Suprapubic skin (tissue), 4 donors: ENCODE data around the gene RAB14. TPM values are rescaled to one million over a fixed set of nuclear protein-coding genes. Genes with fewer than 3 reads are reported as not detected.
"Not testable (repeated sequence)": the region's sequence is repeated elsewhere in the genome, so short reads cannot be mapped to it uniquely, and the experiment has no call there.

Source experiments
- DNase-seq, 2 donors: peaks; one replicate each; pipeline ENCODE4 v3.0.0-alpha.2; 2019; ENCODE audit warnings: low spot score in 2 of 2
- H3K27ac ChIP-seq: fragments of 200-600 bp; sonication (generic); one replicate; pipeline ENCODE4 v1.5.1; 2019
- H3K27me3 ChIP-seq: fragments of 200-600 bp; sonication (generic); one replicate; pipeline ENCODE4 v1.5.1; 2019
- H3K36me3 ChIP-seq: fragments of 200-600 bp; sonication (generic); one replicate; pipeline ENCODE4 v1.5.1; 2019
- H3K4me1 ChIP-seq: fragments of 200-600 bp; sonication (generic); one replicate; pipeline ENCODE4 v1.5.1; 2019
- H3K4me3 ChIP-seq: fragments of 200-600 bp; sonication (generic); one replicate; pipeline ENCODE4 v1.5.1; 2019; ENCODE audit warnings: mild to moderate bottlenecking
- H3K9me3 ChIP-seq: fragments of 200-600 bp; sonication (generic); one replicate; pipeline ENCODE4 v1.5.1; 2019
- EP300 ChIP-seq: sonication (generic); formaldehyde crosslinking; IDR thresholded peaks from one replicate; pipeline ENCODE4 v1.6.1; 2017; ENCODE audit warnings: antibody characterized with exemption
- POLR2A ChIP-seq, 2 donors: fragments of 450-650 bp; IDR thresholded peaks; one replicate each; pipeline ENCODE4 v1.6.1; 2017; ENCODE audit warnings: antibody characterized with exemption in 2 of 2, mild to moderate bottlenecking in 2 of 2, moderate library complexity in 2 of 2
- POLR2AphosphoS5 ChIP-seq, 3 donors: sonication (generic); formaldehyde crosslinking; IDR thresholded peaks; one replicate each; pipeline ENCODE4 v1.6.1; 2017; ENCODE audit warnings: antibody characterized with exemption in 3 of 3
- WGBS: methylation state at CpG from one replicate; pipeline ENCODE4 v1.1.5; 2018; 5-methylcytosine and 5-hydroxymethylcytosine counted together
- total RNA-seq, 4 donors: library from RNA; depleted of rRNA; stranded (reverse); fragments of >200 nt; gene quantifications; one replicate each; pipeline ENCODE4 v1.1.0, GENCODE V29; 2016
- TF ChIP-seq, protein P1 (sequence below), 2 donors: fragments of 200-600 bp in 1 of 2; fragments of 450-650 bp in 1 of 2; sonication (generic) in 1 of 2; IDR thresholded peaks; one replicate each; pipeline ENCODE4 v1.5.1; 2016 to 2019; ENCODE audit warnings: antibody characterized with exemption in 2 of 2, mild to moderate bottlenecking in 1 of 2, moderate library complexity in 1 of 2

RAB14 gene
- total RNA-seq, 4 donors from 2014 or later, result 41.4 to 49.5 (median 45.9) TPM

DNA sequence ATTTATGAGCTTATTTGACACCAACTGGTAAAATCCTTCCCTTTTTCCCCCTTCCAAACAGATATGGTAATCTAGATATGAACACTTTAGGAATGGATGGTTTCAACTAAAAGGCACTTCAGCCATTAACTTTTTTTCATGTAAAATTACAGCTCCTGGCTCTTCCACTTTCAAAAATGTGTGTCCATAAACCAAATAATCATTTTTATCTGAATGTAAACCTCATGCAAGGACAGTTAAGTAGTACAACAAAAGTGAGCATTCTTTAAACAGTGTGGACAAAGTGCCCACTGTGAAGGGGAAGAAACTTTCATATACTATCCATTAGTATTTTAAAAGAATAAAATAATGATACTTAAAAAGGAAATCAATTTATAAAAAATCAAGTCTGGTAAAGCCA is 17.2 kb downstream of the RAB14 start:
- DNase-seq, result no peak
- Histone ChIP-seq H3K27me3 (no peaks in the 10 kb centered on the region), H3K4me1 (peaks cover 35% of the 10 kb centered on the region), H3K4me3 (no peak overlapping the region), H3K9me3 (no peaks in the 10 kb centered on the region), H3K36me3 (peaks cover 27% of the 10 kb centered on the region), H3K27ac (no peak overlapping the region)
- TF ChIP-seq, protein P1, sequence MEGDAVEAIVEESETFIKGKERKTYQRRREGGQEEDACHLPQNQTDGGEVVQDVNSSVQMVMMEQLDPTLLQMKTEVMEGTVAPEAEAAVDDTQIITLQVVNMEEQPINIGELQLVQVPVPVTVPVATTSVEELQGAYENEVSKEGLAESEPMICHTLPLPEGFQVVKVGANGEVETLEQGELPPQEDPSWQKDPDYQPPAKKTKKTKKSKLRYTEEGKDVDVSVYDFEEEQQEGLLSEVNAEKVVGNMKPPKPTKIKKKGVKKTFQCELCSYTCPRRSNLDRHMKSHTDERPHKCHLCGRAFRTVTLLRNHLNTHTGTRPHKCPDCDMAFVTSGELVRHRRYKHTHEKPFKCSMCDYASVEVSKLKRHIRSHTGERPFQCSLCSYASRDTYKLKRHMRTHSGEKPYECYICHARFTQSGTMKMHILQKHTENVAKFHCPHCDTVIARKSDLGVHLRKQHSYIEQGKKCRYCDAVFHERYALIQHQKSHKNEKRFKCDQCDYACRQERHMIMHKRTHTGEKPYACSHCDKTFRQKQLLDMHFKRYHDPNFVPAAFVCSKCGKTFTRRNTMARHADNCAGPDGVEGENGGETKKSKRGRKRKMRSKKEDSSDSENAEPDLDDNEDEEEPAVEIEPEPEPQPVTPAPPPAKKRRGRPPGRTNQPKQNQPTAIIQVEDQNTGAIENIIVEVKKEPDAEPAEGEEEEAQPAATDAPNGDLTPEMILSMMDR (IDR thresholded peaks at IDR 0.05), result no peak
- no peak for TF ChIP-seq POLR2A (IDR thresholded peaks at IDR 0.05)
- TF ChIP-seq POLR2AphosphoS5 (IDR thresholded peaks at IDR 0.05), result no peak
- TF ChIP-seq EP300, result no peak

DNA sequence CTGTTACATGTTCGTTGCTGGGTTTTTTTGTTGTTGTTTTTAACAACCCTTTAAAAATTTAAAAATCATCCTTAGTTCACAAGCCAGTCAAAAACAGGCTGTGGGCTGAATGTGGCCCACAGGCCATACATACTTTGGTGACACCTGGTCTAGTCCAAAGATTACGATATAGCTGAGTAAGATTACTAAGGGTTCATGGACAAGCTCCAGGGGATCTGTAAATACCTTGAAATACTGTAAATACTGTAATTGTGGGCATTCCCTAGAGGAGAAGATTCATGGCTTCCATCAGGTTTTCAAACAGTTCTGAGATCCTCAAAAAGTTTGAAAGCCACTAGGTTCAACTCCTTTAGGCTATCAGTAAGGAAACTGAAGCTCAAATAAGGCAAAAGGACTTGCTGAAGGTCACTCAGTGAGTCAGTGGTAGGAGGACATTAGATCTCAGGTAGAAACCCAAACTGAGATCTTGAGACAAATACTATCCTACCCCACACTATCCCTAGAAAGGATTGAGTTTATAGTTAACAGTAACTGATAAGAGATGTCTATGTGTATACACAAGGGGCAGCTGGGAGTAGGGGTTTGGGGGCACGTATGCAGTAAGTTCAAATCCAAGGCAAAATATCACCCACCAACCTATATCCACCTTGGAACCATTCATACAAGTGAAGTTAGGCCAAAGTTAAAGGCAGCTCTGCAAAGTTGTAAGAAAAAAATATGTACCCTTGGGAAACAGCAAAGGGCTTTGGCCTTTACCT is 17.8 kb downstream of the RAB14 start:
- no peak for DNase-seq
- Histone ChIP-seq H3K4me3 (no peak overlapping the region), H3K27me3 (no peaks in the 10 kb centered on the region), H3K9me3 (no peaks in the 10 kb centered on the region), H3K4me1 (peaks cover 32% of the 10 kb centered on the region), H3K36me3 (peaks cover 29% of the 10 kb centered on the region), H3K27ac (no peak overlapping the region)
- 74% methylated on average over 3 of the region's 3 CpGs for WGBS
- TF ChIP-seq POLR2AphosphoS5 (IDR thresholded peaks at IDR 0.05) (no peak), EP300 (no peak), POLR2A (IDR thresholded peaks at IDR 0.05) (no peak)
- TF ChIP-seq, protein P1 (IDR thresholded peaks at IDR 0.05), result no peak

DNA sequence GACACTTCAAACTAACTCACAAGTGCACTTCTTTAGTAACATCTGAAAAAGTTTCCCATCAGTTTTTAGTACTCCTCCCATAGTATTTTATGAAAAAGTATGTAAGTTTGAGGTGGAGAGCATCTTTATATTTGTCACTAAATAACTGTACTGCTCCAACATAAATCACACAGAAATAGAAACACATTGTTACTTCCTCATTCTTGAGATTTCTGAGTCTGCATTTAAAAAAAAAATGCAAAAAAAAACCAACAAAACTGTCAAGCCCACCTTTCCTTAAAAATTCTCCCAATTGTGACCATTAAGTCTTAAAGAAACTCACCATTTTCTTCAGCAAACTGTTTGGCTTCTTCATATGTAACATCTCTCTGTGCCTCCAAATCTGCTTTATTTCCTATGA is 18.7 kb downstream of the RAB14 start:
- Histone ChIP-seq H3K36me3 (peaks cover 36% of the 10 kb centered on the region), H3K27me3 (no peaks in the 10 kb centered on the region), H3K4me1 (peaks cover 31% of the 10 kb centered on the region), H3K4me3 (no peak overlapping the region), H3K9me3 (no peaks in the 10 kb centered on the region), H3K27ac (no peak overlapping the region)
- TF ChIP-seq POLR2AphosphoS5 (IDR thresholded peaks at IDR 0.05) (no peak), POLR2A (IDR thresholded peaks at IDR 0.05) (no peak), EP300 (no peak)
- TF ChIP-seq, protein P1 (IDR thresholded peaks at IDR 0.05), result no peak
- DNase-seq, result no peak

DNA sequence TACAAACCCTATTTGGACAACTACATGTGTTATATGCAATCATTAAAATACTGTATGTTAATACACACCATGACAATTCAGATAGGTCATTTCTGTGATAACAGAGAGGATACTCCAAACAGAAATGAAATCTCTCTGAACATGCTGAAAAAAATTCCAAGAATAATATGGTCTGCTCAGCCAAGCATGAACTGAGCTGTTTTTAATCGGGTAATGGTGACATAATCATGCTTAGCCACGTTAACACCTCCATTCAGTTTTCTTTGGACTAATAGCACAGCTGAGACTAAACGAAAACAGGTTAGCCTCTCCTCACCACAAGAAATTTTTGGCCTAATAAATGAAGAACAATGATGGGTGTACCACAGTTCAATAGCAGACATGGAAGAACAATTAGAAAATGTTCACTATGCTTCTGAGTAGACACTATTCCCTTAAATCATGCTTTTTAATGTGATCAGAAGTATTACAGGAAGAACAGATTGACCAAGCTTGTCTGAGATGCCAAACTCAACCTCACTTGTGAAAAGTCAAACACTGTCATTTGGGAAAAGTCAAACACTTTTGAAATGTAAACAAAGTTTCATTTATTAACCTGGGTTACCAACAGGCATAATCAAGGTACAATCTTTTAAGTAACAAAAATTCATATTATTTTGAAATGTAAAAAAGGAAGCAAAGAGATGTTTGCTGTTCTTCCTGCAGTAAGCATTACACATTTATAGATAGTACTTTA is 19.4 kb downstream of the RAB14 start:
- H3K36me3 ChIP-seq, result peaks cover 42% of the 10 kb centered on the region
- no peak for DNase-seq
- peaks cover 24% of the 10 kb centered on the region for H3K4me1 ChIP-seq
- H3K9me3 ChIP-seq, result no peaks in the 10 kb centered on the region
- TF ChIP-seq POLR2AphosphoS5 (IDR thresholded peaks at IDR 0.05) (no peak), EP300 (no peak), POLR2A (IDR thresholded peaks at IDR 0.05) (no peak)
- TF ChIP-seq, protein P1 (IDR thresholded peaks at IDR 0.05), result no peak
- H3K4me3 ChIP-seq, result no peak overlapping the region
- 63% methylated on average over 3 of the region's 3 CpGs for WGBS
- H3K27me3 ChIP-seq, result no peaks in the 10 kb centered on the region
- H3K27ac ChIP-seq, result no peak overlapping the region

DNA sequence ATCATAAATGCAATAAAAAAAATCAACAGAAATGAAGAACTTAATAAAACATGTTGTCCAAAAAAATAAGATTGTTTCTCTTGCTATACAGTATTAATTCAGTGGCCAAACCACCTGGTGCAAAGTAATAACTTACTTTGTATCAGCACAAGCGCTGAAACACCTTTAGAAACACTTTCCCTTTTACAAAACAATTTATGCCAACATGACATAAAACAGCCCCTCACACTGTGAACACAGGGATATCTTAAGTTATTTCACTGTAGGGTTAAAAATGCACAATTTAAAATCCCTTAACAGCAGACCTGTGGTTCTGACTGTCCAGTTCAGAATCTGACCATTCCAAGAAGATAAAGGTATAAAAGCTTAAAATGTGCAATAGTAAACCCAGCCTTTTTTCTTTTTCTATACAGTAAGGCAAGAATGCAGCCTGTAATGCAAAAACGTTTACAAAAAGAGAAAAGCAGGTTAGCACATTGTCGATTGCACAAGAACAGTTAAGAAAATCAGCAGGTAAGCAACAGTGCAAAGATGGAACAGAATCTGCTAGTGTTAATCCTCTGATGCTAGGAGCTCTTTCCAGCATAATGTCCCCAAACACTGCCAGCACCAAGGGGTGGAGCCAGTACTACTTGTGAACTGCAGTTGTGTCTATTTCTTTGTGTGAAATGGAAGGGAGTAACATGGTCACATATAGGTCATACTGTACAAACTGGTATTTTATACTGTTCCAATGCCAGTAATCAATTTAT is 21.6 kb downstream of the RAB14 start:
- no peak for DNase-seq
- no peak overlapping the region for H3K27ac ChIP-seq
- no peak overlapping the region for H3K4me3 ChIP-seq
- no peaks in the 10 kb centered on the region for H3K9me3 ChIP-seq
- H3K4me1 ChIP-seq, result peaks cover 14% of the 10 kb centered on the region
- 69% methylated on average over 3 of the region's 3 CpGs for WGBS
- H3K27me3 ChIP-seq, result no peaks in the 10 kb centered on the region
- TF ChIP-seq POLR2A (IDR thresholded peaks at IDR 0.05) (no peak), EP300 (no peak), POLR2AphosphoS5 (IDR thresholded peaks at IDR 0.05) (no peak)
- TF ChIP-seq, protein P1 (IDR thresholded peaks at IDR 0.05), result no peak
- H3K36me3 ChIP-seq, result peaks cover 60% of the 10 kb centered on the region

DNA sequence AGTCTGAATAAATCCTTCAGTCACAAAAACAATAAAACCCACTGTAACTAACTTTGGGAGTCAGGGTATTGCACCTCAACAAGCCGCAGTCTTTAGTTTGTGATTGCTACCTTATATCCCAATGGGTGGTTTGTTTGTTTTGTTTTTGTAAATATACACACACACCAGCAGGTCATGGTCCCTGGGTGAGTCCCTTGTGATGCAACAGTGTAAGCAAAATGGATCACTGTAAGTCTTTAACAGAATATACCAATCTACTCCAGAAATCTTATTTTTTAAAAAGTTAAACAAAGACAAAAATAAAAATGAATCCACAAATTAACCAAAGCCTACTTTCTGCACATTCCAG is 22.3 kb downstream of the RAB14 start:
- H3K27ac ChIP-seq, H3K9me3 ChIP-seq, DNase-seq, H3K27me3 ChIP-seq, H3K4me3 ChIP-seq: not testable (repeated sequence)
- Histone ChIP-seq H3K36me3 (peaks cover 68% of the 10 kb centered on the region), H3K4me1 (peaks cover 14% of the 10 kb centered on the region)
- WGBS, result 91% methylated on average over 1 of the region's 1 CpG
